Dendritic cell treated with granulocyte-macrophage colony-stimulating factor and Interleukin-4, amounts not matched to agents 40 ng/mL and 50 ng/mL, for 4 days (primary cell): ENCODE results near the gene MRPS14.
A peak's percentile ranks its signal among the peaks of the same experiment; 100 is the strongest.
"Not testable (repeated sequence)": the region's sequence is repeated elsewhere in the genome, so short reads cannot be mapped to it uniquely, and the experiment has no call there.

Experiments
- H3K27ac Mint-ChIP-seq: one replicate; pipeline ENCODE4 v1.8.0; 2022; ENCODE audit warnings: mild to moderate bottlenecking, mixed read lengths
- H3K27me3 Mint-ChIP-seq: one replicate; pipeline ENCODE4 v1.8.0; 2022; ENCODE audit warnings: mild to moderate bottlenecking, mixed read lengths
- H3K36me3 Mint-ChIP-seq: one replicate; pipeline ENCODE4 v1.8.0; 2022; ENCODE audit warnings: low read depth, mixed read lengths
- H3K4me1 Mint-ChIP-seq: one replicate; pipeline ENCODE4 v1.8.0; 2022; ENCODE audit warnings: low read depth, mixed read lengths
- H3K4me3 Mint-ChIP-seq: one replicate; pipeline ENCODE4 v1.8.0; 2022; ENCODE audit warnings: mild to moderate bottlenecking, moderate library complexity, mixed read lengths
- H3K9me3 Mint-ChIP-seq: one replicate; pipeline ENCODE4 v1.8.0; 2022; ENCODE audit warnings: mixed read lengths
- intact Hi-C: fragments of 100-400 bp; cut with micrococcal nuclease; formaldehyde crosslinking; loops from one replicate; pipeline ENCODE4 v1.15.0; 2022

The MRPS14 gene

DNA sequence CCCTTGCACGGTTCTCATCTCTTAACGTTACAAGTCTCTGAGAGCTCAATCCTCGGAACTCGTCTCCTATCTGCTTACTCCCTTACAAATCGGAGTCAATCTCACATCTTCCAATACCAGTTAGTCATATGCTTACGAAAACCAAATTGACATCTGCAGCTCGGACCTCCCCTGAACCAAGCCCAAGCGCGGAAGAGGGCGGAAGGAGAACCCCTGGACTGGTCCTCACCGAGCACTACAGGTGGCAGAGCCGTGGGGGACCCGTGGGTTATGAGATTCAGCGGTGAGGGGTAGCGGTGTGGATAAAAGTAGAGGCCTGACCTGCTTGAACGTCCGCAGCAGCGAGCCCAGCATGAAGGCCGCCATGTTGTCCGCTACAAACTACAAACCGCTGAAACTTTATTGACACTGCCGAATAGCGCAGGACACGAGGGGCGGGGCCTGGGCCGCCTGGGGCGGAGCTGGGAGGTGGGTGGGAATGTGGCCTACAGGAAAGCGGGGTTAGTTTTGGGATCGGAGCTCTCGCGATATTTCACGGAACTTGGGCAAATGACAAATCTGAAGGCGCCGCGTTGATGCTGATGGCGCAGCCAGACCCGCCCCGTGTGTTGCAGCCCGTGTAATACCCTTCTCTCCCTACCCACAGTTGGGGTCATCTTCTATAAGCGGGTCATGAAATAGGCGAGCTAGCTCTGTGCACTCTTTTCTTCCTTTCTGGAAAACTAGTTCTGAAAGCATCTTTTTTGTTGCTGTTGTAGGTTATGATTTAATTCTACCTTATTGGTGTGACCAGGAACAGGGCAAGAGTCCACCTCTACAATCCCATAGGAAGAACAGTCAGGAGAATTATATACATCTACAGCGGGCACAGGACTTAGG lies at the start of gene MRPS14:
Gene MRPS14, minus strand, starts transcription at position 383 of the 879 bp plus-strand sequence. Its CDS starts 17 bp downstream, at position 366.
- peaks cover 24% of the 10 kb centered on the region for H3K4me1 Mint-ChIP-seq

DNA sequence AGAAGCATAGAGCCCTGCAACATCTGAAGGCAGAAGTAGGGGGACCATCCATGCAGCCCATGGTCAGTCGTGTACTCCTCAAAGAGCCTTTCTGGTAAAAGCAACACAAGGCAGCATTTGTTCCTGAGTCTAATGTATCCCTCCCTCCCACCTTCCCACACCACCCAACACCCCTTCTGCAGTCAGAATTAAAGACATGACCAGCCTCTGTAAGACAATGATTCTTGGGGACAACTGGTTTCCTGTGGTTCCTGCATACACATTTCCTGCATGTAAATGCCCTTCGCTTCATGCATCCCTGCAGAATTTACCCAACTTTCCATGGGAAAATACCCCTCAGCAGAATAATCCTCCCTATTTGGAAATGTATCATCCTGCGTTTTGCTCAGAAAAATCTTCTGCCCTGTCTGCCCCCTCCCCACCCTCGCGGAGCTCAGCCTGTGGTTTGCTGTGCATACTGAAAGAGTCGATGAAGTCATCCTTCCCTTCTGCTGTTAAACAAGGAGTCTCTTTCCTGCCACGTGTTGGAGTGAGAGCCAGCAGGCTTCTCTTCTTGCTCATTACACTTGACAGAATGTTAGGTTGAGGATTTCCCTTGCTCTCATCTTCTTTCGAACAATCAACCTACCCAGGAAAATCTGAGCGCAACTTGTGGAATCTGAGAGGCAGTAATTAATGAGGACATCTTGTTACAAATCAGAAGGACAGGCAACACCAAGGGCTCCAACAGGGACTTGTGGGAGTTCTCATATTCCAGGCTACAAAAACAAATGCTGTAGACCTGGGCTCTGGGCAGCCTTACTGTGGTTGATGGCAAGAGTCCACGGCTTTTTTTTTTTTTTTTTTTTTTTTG lies 49.1 kb upstream of the MRPS14 start:
- H3K27me3 Mint-ChIP-seq: no peaks in the 10 kb centered on the region
- peak overlapping the region; percentile 71 for H3K4me3 Mint-ChIP-seq
- H3K9me3 Mint-ChIP-seq: no peaks in the 10 kb centered on the region
- H3K27ac Mint-ChIP-seq: no peak overlapping the region
- no peaks in the 10 kb centered on the region for H3K36me3 Mint-ChIP-seq
- H3K4me1 Mint-ChIP-seq: peaks cover 27% of the 10 kb centered on the region
- intact Hi-C loops: no loop called here

More for the DNA sequence above, at the start of gene MRPS14:
- peaks cover 24% of the 10 kb centered on the region for H3K36me3 Mint-ChIP-seq
- intact Hi-C loops: loop anchor here (1.0 to 10.0 kb wide), 2 partner anchors 24 to 1182 kb away; partner anchors contain the start of genes CACYBP and COP1
- no peaks in the 10 kb centered on the region for H3K9me3 Mint-ChIP-seq
- no peaks in the 10 kb centered on the region for H3K27me3 Mint-ChIP-seq
- H3K4me3 Mint-ChIP-seq: peak within 1 kb of the TSS; percentile 79
- peak within 1 kb of the TSS; percentile 90 for H3K27ac Mint-ChIP-seq

DNA sequence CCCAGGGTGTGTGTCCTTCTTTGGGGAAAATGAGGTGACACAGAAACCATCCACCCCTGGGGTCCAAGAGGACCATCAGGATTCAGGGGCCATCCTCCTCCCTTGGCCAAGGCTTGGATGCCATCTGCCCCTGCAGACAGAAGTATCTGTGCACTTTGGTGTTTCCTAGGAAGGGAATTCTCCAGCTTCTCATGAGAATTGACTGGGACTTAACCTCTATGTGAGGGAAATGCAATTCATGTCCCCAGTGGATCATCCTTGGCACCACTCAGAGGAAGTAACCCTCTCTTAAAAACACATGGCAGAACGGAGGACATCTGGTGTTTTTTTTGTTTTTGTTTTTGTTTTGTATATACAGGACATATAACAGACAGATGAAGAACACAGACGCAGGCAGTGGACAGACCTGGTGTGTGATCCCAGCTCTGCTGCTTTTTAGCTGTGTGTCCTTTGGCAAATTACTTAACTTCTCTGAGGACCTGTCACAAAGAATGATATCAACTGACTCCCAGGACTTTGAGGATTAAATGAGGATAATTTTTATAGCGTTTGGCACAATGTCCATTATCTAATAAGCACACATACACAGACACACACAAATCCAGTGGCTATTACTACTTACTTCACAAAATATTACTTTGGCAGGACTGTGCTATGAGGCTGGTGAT lies 48.2 kb upstream of the MRPS14 start:
- Mint-ChIP-seq H3K9me3 (no peaks in the 10 kb centered on the region), H3K36me3 (no peaks in the 10 kb centered on the region), H3K27me3 (no peaks in the 10 kb centered on the region), H3K27ac (no peak overlapping the region), H3K4me3 (no peak overlapping the region), H3K4me1 (peaks cover 31% of the 10 kb centered on the region)
- intact Hi-C loops: no loop called here

DNA sequence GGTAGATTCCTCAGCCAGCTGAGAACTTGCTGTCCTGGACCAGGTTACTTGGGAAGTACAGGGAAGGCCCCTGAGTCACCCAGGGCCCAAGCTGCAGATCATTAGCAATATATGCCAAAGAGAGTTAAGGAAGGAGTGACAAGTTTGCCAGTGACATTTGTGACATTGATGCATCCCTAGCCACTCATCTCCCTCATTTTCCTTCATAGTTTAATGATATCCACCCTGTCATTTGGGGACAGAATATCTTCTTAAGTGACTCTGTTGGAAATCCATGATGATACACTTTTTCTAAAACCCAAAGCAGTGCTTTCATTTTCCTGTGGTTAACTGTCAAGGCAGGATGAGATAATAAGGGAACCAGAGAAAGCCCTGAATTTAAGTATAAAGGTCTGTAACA lies 47.6 kb upstream of the MRPS14 start:
- Mint-ChIP-seq H3K4me1 (peaks cover 31% of the 10 kb centered on the region), H3K9me3 (no peaks in the 10 kb centered on the region), H3K36me3 (no peaks in the 10 kb centered on the region), H3K27me3 (no peaks in the 10 kb centered on the region), H3K4me3 (no peak overlapping the region), H3K27ac (no peak overlapping the region)
- intact Hi-C loops: no loop called here

DNA sequence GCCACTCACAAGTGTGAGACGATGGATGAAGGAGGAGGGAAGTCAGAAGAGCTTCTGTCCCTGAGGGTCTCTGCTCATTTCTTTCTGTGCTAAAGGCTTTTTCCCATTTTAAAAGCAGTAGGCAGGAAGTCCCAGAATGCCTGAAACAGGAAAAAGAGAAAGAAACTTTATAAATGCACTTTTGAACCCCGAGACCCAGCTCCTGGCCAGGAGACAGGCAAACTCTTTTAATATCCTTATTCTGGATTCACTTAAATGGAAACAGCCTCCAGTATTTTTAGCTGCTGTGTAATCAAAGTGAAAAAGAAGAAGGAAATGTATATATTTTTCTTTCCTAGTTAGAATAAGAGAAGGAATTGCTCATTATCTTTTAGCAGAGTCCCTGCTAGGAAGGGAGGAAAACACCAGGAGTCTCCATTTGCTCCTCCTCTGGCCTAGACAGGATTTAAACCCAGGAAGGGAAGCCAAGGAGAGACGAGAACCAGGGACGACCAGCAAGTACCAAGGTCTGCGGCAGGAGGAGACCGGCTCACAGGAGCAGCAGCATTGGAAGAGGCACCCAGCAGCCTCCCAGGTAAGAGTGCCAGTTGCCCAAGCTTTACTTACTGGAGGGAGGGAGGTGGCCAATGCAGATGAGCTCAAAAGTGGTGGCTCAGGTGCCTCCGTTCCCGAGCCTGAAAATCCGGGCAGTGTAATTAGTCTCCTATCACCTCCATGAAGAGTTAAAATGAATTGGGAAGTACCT lies 44.3 kb upstream of the MRPS14 start, which contains the start of gene TNN:
Gene TNN, plus strand, starts transcription at position 472 of the 745 bp plus-strand sequence. CDS start 9,586 bp downstream, outside the sequence.
- intact Hi-C loops: no loop called here
- no peaks in the 10 kb centered on the region for H3K36me3 Mint-ChIP-seq
- peaks cover 16% of the 10 kb centered on the region for H3K4me1 Mint-ChIP-seq
- H3K27ac Mint-ChIP-seq: no peak within 1 kb of the TSS
- H3K4me3 Mint-ChIP-seq: no peak within 1 kb of the TSS
- H3K27me3 Mint-ChIP-seq: no peaks in the 10 kb centered on the region
- H3K9me3 Mint-ChIP-seq: no peaks in the 10 kb centered on the region

DNA sequence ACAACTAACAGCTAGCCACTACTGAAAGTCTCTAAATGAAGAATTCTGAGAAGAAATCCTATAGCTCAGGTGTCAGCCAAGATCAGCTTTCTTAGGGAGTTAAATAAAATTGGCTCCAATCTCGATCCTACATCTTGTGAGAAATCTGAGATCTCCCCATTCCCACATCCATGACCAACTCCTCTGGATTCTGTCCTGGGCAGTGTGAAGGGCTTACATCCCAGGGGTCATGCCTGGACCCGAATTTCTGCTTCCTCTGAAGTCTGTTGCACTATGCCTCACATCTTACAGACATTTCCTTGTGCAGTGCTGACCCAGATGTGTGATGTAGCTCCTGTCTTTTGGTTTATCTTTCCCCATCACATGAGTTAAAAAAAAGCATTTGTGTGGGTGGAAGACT lies 39.6 kb upstream of the MRPS14 start:
- Mint-ChIP-seq H3K27ac (no peak overlapping the region), H3K36me3 (no peaks in the 10 kb centered on the region), H3K9me3 (no peaks in the 10 kb centered on the region), H3K4me3 (no peak overlapping the region), H3K4me1 (peaks cover 5% of the 10 kb centered on the region), H3K27me3 (no peaks in the 10 kb centered on the region)
- intact Hi-C loops: no loop called here

DNA sequence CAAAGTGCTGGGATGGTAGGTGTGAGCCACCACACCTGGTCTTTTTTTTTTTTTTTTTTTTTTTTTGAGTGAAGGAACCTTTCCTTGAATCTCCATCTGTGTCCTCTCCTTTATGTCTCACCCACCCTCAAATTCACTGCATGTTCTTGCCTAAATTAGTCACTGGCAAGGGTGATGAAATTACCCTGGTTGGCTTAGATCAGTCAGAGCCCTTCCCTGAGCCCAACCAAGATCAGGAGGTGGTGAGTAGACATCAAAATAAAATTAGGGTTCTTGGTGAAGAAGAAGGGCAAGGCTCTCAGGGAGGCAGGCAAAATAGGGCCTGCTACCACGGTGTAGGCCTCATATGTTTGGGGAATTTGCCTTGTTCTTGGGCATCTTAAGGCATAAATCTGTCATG lies 39.1 kb upstream of the MRPS14 start:
- H3K27ac Mint-ChIP-seq: no peak overlapping the region
- no peaks in the 10 kb centered on the region for H3K36me3 Mint-ChIP-seq
- H3K27me3 Mint-ChIP-seq: no peaks in the 10 kb centered on the region
- H3K9me3 Mint-ChIP-seq: no peaks in the 10 kb centered on the region
- peaks cover 5% of the 10 kb centered on the region for H3K4me1 Mint-ChIP-seq
- no peak overlapping the region for H3K4me3 Mint-ChIP-seq
- intact Hi-C loops: no loop called here

DNA sequence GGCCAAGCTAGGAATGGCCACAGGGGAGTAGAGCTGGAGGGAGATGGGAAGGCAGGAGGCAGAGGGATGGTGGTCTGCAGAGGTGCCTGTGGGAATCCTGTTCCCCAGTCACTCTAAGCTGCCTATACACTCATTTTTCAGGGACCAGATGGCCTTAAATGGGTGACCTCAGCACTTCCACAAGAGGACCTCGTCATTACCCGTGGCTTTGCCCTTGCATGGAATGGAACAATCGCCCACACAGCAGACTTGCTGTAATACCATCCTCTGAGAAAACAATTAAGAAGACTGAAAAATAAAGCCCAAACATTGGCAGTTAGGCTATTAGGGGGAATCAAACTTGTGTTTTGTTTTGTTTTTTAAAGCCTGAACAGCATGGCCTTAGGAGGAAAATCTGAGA lies 31.5 kb upstream of the MRPS14 start:
- Mint-ChIP-seq H3K36me3 (no peaks in the 10 kb centered on the region), H3K4me3 (no peak overlapping the region), H3K27ac (no peak overlapping the region), H3K4me1 (no peaks in the 10 kb centered on the region), H3K27me3 (no peaks in the 10 kb centered on the region), H3K9me3 (peaks cover 7% of the 10 kb centered on the region)
- intact Hi-C loops: no loop called here

DNA sequence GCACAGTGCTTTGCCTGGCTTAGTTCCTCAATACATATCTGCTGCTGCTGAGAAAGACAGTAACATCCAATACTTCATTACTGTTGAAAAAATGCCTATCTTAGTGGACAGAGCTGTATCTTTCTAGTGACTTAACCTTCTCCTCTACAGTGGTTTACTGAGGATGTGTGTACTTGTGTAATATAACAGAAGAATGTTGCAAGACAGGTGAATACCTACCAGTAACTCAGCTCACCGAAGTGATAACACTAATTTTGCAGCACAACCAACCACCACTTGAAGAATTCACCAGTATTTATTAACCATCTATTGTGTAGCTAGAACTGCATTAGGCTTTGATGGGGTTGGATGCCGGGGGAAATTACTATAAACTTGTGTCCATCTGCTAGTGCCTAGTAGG lies 27.8 kb upstream of the MRPS14 start:
- Mint-ChIP-seq H3K27me3 (no peaks in the 10 kb centered on the region), H3K9me3 (no peaks in the 10 kb centered on the region), H3K27ac (no peak overlapping the region), H3K36me3 (no peaks in the 10 kb centered on the region), H3K4me1 (no peaks in the 10 kb centered on the region), H3K4me3 (no peak overlapping the region)
- intact Hi-C loops: no loop called here

DNA sequence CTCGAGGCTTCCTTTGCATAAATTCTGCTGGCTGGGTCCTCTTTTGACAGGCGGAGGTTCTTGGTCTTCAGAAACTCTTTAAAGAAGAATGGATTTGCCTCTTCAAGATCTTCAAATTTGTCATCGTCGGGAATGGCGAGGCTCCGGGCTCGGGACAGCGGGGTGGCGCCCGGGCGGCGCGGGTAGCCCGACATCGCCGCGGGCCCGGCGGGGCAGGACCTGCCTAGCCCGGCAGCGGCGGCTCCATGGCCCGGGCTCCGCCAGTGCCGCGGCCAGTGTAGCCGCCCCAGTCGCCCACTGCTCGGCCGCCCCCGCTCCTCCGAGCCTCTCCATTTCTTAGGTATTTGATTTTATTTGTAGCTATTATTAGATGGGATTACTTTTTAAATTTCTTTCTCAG lies 22.3 kb upstream of the MRPS14 start:
- H3K4me1 Mint-ChIP-seq: no peaks in the 10 kb centered on the region
- peaks cover 9% of the 10 kb centered on the region for H3K9me3 Mint-ChIP-seq
- no peak overlapping the region for H3K27ac Mint-ChIP-seq
- H3K36me3 Mint-ChIP-seq: no peaks in the 10 kb centered on the region
- H3K4me3 Mint-ChIP-seq: no peak overlapping the region
- intact Hi-C loops: no loop called here
- no peaks in the 10 kb centered on the region for H3K27me3 Mint-ChIP-seq

DNA sequence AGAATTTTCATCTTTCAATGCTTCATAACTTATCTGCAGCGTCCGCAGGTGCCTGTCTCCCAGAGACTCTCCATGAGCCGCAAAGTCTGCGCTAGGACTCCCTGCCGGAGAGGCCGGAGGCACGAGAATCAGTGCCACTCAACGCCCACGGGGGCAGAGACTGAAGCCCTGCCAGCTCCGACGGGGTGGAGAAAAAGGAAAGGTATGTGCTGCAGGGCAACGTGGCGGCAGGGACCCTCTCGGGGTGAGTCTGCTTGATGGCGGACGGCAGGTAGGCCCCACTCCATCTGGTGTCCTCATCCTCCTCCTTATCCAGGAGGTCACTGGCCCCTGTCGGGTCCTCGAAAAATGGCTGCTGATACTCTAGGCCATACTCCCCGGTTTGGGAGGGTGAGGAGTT lies 21.9 kb upstream of the MRPS14 start:
- no peak overlapping the region for H3K4me3 Mint-ChIP-seq
- no peaks in the 10 kb centered on the region for H3K36me3 Mint-ChIP-seq
- intact Hi-C loops: no loop called here
- H3K27ac Mint-ChIP-seq: no peak overlapping the region
- peaks cover 9% of the 10 kb centered on the region for H3K9me3 Mint-ChIP-seq
- no peaks in the 10 kb centered on the region for H3K4me1 Mint-ChIP-seq
- no peaks in the 10 kb centered on the region for H3K27me3 Mint-ChIP-seq

DNA sequence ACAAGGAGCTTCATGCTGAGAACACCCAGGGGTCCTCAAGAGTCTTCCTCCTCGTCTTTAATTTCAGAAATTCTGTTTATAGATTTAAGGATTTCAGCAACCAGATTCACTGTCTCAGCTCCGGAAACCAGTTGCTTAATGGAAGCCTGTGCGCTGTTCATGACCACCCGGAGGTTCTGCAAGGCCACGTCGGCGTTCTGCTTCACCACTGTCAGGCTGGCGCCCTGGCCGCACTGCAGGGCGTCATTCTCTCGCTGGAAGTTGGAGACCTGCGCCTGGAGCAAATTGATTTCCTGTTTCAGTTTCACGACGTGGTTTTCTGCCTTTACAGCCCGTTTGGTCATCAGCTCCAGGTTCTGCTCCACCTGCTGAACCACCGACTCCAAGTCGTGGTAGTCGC lies 21.4 kb upstream of the MRPS14 start:
- H3K4me1 Mint-ChIP-seq, H3K36me3 Mint-ChIP-seq, H3K9me3 Mint-ChIP-seq, H3K27me3 Mint-ChIP-seq, H3K4me3 Mint-ChIP-seq, intact Hi-C loops, H3K27ac Mint-ChIP-seq: not testable (repeated sequence)

DNA sequence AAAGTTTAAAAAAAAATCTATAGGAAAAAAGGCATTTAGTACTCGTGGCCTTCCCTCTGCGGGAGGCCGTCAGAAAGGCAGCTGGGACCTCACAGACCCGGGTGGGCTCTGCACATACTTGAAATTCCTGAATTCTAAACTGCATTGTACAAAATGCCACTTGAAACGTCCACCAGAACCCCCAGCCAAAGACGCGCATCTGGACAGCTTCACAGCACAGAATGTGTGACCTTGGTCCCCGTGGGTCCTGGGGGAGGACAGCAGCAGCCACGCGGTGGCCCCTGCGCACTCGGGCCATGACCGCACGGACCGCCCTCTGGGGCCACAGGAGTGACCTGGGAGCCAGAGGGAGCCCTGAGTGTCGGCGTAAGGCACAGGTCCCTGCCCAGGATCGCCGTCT lies 20.6 kb upstream of the MRPS14 start:
- Mint-ChIP-seq H3K4me1 (no peaks in the 10 kb centered on the region), H3K27ac (no peak overlapping the region), H3K36me3 (no peaks in the 10 kb centered on the region), H3K4me3 (no peak overlapping the region), H3K27me3 (no peaks in the 10 kb centered on the region), H3K9me3 (peaks cover 9% of the 10 kb centered on the region)
- intact Hi-C loops: no loop called here
